Calu3 (cell line): ENCODE results near the gene LAMTOR4. TPM values are rescaled to one million over a fixed set of nuclear protein-coding genes. Genes with fewer than 3 reads are reported as not detected.
A peak's percentile ranks its signal among the peaks of the same experiment; 100 is the strongest.

Source experiments
- Bru-seq: library from RNA; stranded (reverse); fragments of 400-500 nt; gene quantifications from one replicate; lab custom pipeline; 2021; lab: Mats Ljungman, UMichigan
- BruChase-seq, 2 experiments: library from RNA; stranded (reverse); fragments of 400-500 nt; gene quantifications; one replicate each; lab custom pipeline; 2021; lab: Mats Ljungman, UMichigan
- BruUV-seq: library from RNA; stranded (reverse); fragments of 400-500 nt; replicated peaks from 2 replicates; lab custom pipeline; 2021; lab: Mats Ljungman, UMichigan
- CTCF ChIA-PET: fragments of 300-600 bp; sonication (Branson Sonifier 250); formaldehyde crosslinking; loops from one replicate; lab custom pipeline; 2022; ENCODE audit warnings: antibody characterized with exemption; lab: Charles Lee
- DNase-seq: peaks from one replicate; pipeline ENCODE4 v3.0.0; 2022
- H3K27ac Mint-ChIP-seq: one replicate; pipeline ENCODE4 v1.8.0; 2022; ENCODE audit warnings: mixed read lengths; ENCODE audit not compliant: unreplicated experiment
- H3K27me3 Mint-ChIP-seq: one replicate; pipeline ENCODE4 v1.8.0; 2022; ENCODE audit warnings: mixed read lengths; ENCODE audit not compliant: unreplicated experiment
- H3K36me3 Mint-ChIP-seq: one replicate; pipeline ENCODE4 v1.8.0; 2022; ENCODE audit warnings: mild to moderate bottlenecking, moderate library complexity, mixed read lengths; ENCODE audit not compliant: insufficient read depth, unreplicated experiment
- H3K4me1 Mint-ChIP-seq: one replicate; pipeline ENCODE4 v1.8.0; 2022; ENCODE audit warnings: mild to moderate bottlenecking, low read depth, mixed read lengths; ENCODE audit not compliant: unreplicated experiment
- H3K4me3 Mint-ChIP-seq: one replicate; pipeline ENCODE4 v1.8.0; 2022; ENCODE audit warnings: mild to moderate bottlenecking, low read depth, moderate library complexity, mixed read lengths; ENCODE audit not compliant: unreplicated experiment
- H3K9me3 Mint-ChIP-seq: one replicate; pipeline ENCODE4 v1.8.0; 2022; ENCODE audit warnings: low read depth, mixed read lengths; ENCODE audit not compliant: unreplicated experiment
- CTCF ChIP-seq: fragments of 200-600 bp; IDR thresholded peaks from one replicate; pipeline ENCODE4 v1.8.0; 2022; ENCODE audit warnings: antibody characterized with exemption; ENCODE audit not compliant: unreplicated experiment
- intact Hi-C: fragments of 100-400 bp; cut with micrococcal nuclease; formaldehyde crosslinking; loops from one replicate; pipeline ENCODE4 v1.10.0; 2022; ENCODE audit not compliant: unreplicated experiment
- long read RNA-seq: library from polyadenylated mRNA; stranded (forward); transcript quantifications from one replicate; pipeline ENCODE4 v2.0.0, GENCODE V29; 2022
- total RNA-seq: library from RNA; stranded (reverse); gene quantifications from 2 replicates; pipeline ENCODE4 v1.2.3, GENCODE V29; 2022

Gene LAMTOR4
- 43.6 and 56.6 TPM in 2 replicates for total RNA-seq
- Bru-seq, nascent RNA = percentile 66 among the genes with signal in this experiment
- BruChase-seq, experiment 1, labeled RNA remaining after a 6-hour chase = percentile 73 among the genes with signal in this experiment
- BruChase-seq, experiment 2, labeled RNA remaining after a 2-hour chase = percentile 75 among the genes with signal in this experiment
- long read RNA-seq, transcript LAMTOR4-204 (3 exons, 371 nt) = minor isoform, 10 of 86 reads
- long read RNA-seq, transcript LAMTOR4-205 (4 exons, 621 nt) = minor isoform, 12 of 86 reads
- long read RNA-seq, transcript LAMTOR4-201 (4 exons, 605 nt) = major isoform, 54 of 86 reads
- long read RNA-seq, partial matches to known transcripts = 3 of 86 reads
- long read RNA-seq, other reads (novel, unspliced or antisense) = 5 of 86 reads

- Mint-ChIP-seq H3K36me3 (peaks cover 38% of the 10 kb centered on the region), H3K4me1 (peaks cover 27% of the 10 kb centered on the region), H3K27ac (peak within 1 kb of the TSS; percentile 90), H3K9me3 (no peaks in the 10 kb centered on the region), H3K27me3 (no peaks in the 10 kb centered on the region), H3K4me3 (peak within 1 kb of the TSS; percentile 97)
- CTCF ChIA-PET = interaction anchor here (0.6 to 1.2 kb wide), 4 partner anchors 14 to 28 kb away, joined by 3 to 4 read pairs (median 4); partner anchors contain the start of gene GPC2
- peak; percentile 95 for DNase-seq
- TF ChIP-seq CTCF = no peak
- intact Hi-C loops = no loop called here
- BruUV-seq = no TSS peak
These were observed at the start of gene LAMTOR4 for GRCh38 chr7:100148559-100149328. TSS of gene LAMTOR4 (plus strand) at chr7:100148918. CDS start at chr7:100148973, 55 bp downstream.

- H3K36me3 Mint-ChIP-seq = peaks cover 89% of the 10 kb centered on the region
These were observed 49.3 kb upstream of the LAMTOR4 start for GRCh38 chr7:100099452-100099851.

GRCh38 chr7:100100420-100101015 is 48.2 kb upstream of the LAMTOR4 start:
- intact Hi-C loops = no loop called here
- H3K9me3 Mint-ChIP-seq = no peaks in the 10 kb centered on the region
- DNase-seq = peak; percentile 93
- H3K4me1 Mint-ChIP-seq = peaks cover 14% of the 10 kb centered on the region
- no peaks in the 10 kb centered on the region for H3K27me3 Mint-ChIP-seq
- TF ChIP-seq CTCF = no peak
- H3K4me3 Mint-ChIP-seq = peak overlapping the region; percentile 90
- H3K27ac Mint-ChIP-seq = peak overlapping the region; percentile 93
- CTCF ChIA-PET = interaction anchor here (0.7 kb wide), 1 partner anchor 41 kb away, joined by 3 read pairs; no protein-coding TSS in a partner anchor
- H3K36me3 Mint-ChIP-seq = peaks cover 78% of the 10 kb centered on the region
- BruUV-seq = no TSS peak

More at GRCh38 chr7:100099452-100099851, 49.3 kb upstream of the LAMTOR4 start:
- intact Hi-C loops = no loop called here
- no peaks in the 10 kb centered on the region for H3K9me3 Mint-ChIP-seq
- BruUV-seq = no TSS peak
- peaks cover 14% of the 10 kb centered on the region for H3K4me1 Mint-ChIP-seq
- no peaks in the 10 kb centered on the region for H3K27me3 Mint-ChIP-seq
- H3K4me3 Mint-ChIP-seq = peak overlapping the region; percentile 90
- no peak for TF ChIP-seq CTCF
- DNase-seq = no peak
- CTCF ChIA-PET = no interaction called here
- peak overlapping the region; percentile 74 for H3K27ac Mint-ChIP-seq
